ENCODE measurements around the gene PXMP4. TPM values are rescaled to one million over a fixed set of nuclear protein-coding genes. Genes with fewer than 3 reads are reported as not detected.

Gene PXMP4
- total RNA-seq, 4 donors from 2014 or later, result 4.4 to 8.9 (median 6.8) TPM

DNA sequence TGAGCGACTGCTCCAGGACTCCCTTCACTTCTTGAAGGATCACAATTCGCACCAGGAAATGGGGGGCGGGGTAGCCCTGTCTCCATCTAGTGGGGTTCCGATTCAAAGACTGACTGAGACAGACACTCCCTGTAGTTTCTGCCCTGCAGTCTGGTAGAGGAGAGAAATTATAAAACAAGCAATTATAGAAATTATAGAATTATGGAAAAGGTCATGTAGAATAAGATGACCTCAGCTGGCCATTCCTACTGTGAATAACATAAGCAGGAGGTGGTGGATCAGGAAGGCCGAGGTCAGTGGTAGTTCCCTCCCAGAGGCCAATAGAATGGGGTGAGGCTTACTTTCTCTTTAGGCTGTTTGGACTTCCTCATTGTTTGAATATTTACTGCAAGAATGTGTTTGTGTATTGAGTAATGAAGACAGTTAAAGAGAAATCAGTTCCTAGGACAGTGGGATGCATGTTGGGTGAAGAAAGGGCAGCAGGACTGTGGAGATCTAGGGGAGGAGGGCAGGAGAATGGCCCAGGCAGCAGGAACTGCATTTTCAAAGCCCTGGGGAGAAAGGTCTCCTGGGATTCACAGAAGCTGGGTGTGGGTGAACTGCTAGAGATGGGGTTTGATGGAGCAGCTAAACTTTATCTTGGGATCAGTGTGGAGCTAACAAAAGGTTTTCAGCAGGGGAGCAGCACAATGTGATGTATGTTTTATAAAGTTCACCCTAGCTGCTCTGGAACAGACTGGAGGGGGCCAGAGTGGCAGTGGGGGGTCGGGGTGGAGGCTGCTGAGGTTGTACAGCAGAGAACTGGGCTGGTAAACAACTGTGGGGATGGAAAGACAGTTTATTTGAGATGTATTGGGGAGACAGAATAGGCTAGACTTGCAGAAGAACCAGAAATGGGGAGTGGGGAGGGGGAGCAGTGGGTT, 13.8 kb upstream of the PXMP4 start:
- peak overlapping the region in 3 of 4 donors; percentile 69 to 95 (median 93) for H3K27ac ChIP-seq
- H3K9me3 ChIP-seq, result peaks cover 0 to 22% (median 0%) of the 10 kb centered on the region in 3 donors
- H3K36me3 ChIP-seq, result peaks cover 0 to 8% of the 10 kb centered on the region in 2 donors
- ATAC-seq, result peak; percentile 8
- WGBS, 2 donors (ENCODE audit: low coverage in 1 of 2), result 50 to 54% methylated on average over 1 to 2 of the region's 6 CpGs
- TF ChIP-seq CTCF (IDR thresholded peaks at IDR 0.05), result no peak
- no peak for TF ChIP-seq EP300 (IDR thresholded peaks at IDR 0.05)
- TF ChIP-seq POLR2AphosphoS5 (IDR thresholded peaks at IDR 0.05), result no peak
- TF ChIP-seq POLR2A (IDR thresholded peaks at IDR 0.05), result no peak
- H3K4me1 ChIP-seq, result peaks cover 0 to 31% (median 14%) of the 10 kb centered on the region in 3 donors
- no peak overlapping the region for H3K4me3 ChIP-seq
- H3K27me3 ChIP-seq, result no peaks in the 10 kb centered on the region

- TF ChIP-seq POLR2AphosphoS5 (IDR thresholded peaks at IDR 0.05) (no peak), CTCF (IDR thresholded peaks at IDR 0.05) (peak in 1 of 4 experiments; percentile 34), POLR2A (IDR thresholded peaks at IDR 0.05) (peak in 1 of 2 donors; percentile 59), EP300 (IDR thresholded peaks at IDR 0.05) (no peak)
- no peaks in the 10 kb centered on the region for H3K27me3 ChIP-seq
- peak; percentile 86 for ATAC-seq
- peak overlapping the region; percentile 31 to 71 for H3K4me3 ChIP-seq
- WGBS, 2 donors (ENCODE audit: low coverage in 1 of 2), result 13 to 17% methylated on average over 3 to 6 of the region's 68 CpGs
- H3K36me3 ChIP-seq, result peaks cover 0 to 8% of the 10 kb centered on the region in 2 donors
- H3K4me1 ChIP-seq, result peaks cover 0 to 31% (median 14%) of the 10 kb centered on the region in 3 donors
- peaks cover 0 to 16% (median 0%) of the 10 kb centered on the region in 3 donors for H3K9me3 ChIP-seq
- peak overlapping the region; percentile 26 to 95 (median 94) for H3K27ac ChIP-seq
These were observed 12.3 kb upstream of the PXMP4 start for GRCh38 chr20:33732166-33732970.

- peaks cover 0 to 10% (median 0%) of the 10 kb centered on the region in 3 donors for H3K9me3 ChIP-seq
- TF ChIP-seq POLR2AphosphoS5 (IDR thresholded peaks at IDR 0.05) (peak; percentile 38), CTCF (IDR thresholded peaks at IDR 0.05) (peak in 3 of 4 experiments; percentile 88 to 91 (median 90)), EP300 (IDR thresholded peaks at IDR 0.05) (no peak), POLR2A (IDR thresholded peaks at IDR 0.05) (no peak)
- H3K4me1 ChIP-seq, result peaks cover 0 to 31% (median 14%) of the 10 kb centered on the region in 3 donors
- peak; percentile 89 for ATAC-seq
- H3K4me3 ChIP-seq, result peak within 1 kb of the TSS; percentile 31 to 71
- H3K27me3 ChIP-seq, result no peaks in the 10 kb centered on the region
- H3K27ac ChIP-seq, result peak within 1 kb of the TSS; percentile 66 to 95 (median 94)
- 12 to 32% methylated on average over 8 to 12 of the region's 57 CpGs for WGBS, 2 donors (ENCODE audit: low coverage in 1 of 2)
- peaks cover 0 to 5% of the 10 kb centered on the region in 2 donors for H3K36me3 ChIP-seq
These were observed 11.6 kb upstream of the PXMP4 start, which contains the start of gene ZNF341 for GRCh38 chr20:33731693-33732165. Gene ZNF341, plus strand, starts transcription at chr20:33731996. Its CDS starts 26 bp downstream, at chr20:33732022.

DNA sequence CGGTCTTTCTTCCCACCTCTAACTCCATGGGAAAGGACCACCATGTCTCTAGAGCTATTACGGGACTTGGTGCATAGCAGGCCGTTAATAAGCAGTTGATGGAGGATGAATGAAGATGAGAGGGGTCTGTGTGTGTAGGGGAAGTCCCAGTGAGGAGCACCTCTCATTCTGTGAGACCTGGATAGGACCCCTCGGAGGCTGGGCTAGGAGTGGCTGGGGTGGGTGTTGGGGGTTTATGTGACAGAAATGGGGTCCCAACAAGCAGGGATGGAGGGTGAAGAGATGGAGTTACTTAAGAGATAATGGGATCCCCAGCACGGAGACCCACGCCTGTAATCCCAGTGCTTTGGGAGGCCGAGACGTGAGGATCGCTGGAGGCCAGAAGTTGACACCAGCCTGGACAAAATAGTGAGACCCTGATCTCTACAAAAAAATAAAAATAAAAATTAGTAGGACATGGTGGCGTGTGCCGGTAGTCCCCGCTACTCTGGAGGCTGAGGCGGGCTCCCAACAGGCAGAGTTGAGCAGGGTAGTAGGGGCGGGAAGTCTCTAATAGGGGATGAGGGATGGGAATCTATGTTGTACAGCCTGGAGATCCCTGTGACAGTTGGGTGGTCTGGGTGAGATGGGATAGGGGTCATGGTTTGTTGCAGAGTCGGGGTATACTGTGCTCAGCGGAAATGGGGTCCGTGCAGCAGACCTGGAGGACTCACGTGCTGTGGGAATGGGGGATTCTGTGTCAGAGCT, 11.0 kb upstream of the PXMP4 start:
- ATAC-seq, result no peak
- TF ChIP-seq POLR2A (IDR thresholded peaks at IDR 0.05), result no peak
- TF ChIP-seq EP300 (IDR thresholded peaks at IDR 0.05), result no peak
- no peak for TF ChIP-seq POLR2AphosphoS5 (IDR thresholded peaks at IDR 0.05)
- TF ChIP-seq CTCF (IDR thresholded peaks at IDR 0.05), result no peak
- 30 to 88% methylated on average over 2 to 17 of the region's 18 CpGs for WGBS, 2 donors (ENCODE audit: low coverage in 1 of 2)
- peaks cover 0 to 31% (median 14%) of the 10 kb centered on the region in 3 donors for H3K4me1 ChIP-seq
- peak overlapping the region; percentile 66 to 95 (median 94) for H3K27ac ChIP-seq
- H3K36me3 ChIP-seq, result no peaks in the 10 kb centered on the region
- H3K27me3 ChIP-seq, result no peaks in the 10 kb centered on the region
- peaks cover 0 to 3% (median 0%) of the 10 kb centered on the region in 3 donors for H3K9me3 ChIP-seq
- H3K4me3 ChIP-seq, result peak overlapping the region; percentile 26 to 71

Data from gastroesophageal sphincter (tissue), 4 donors.